HL-60 (cell line): Measurements from ENCODE around the gene CCDC88C.

Experiments used
- DNase-seq, 2 experiments: peaks; one replicate each; pipeline ENCODE4 v3.0.0-alpha.2; 2010 to 2020; ENCODE audit warnings: low read depth in 1 of 2, low spot score in 1 of 2
- H3K27ac ChIP-seq: fragments of 250-450 bp; sonication (Bioruptor Pico); replicated peaks from 2 replicates; pipeline ENCODE4 v1.5.1; 2020; ENCODE audit warnings: mild to moderate bottlenecking, moderate library complexity
- H3K27me3 ChIP-seq: fragments of 250-450 bp; sonication (Bioruptor Pico); 2 replicates; pipeline ENCODE4 v1.5.1; 2021; ENCODE audit warnings: mild to moderate bottlenecking, moderate library complexity; ENCODE audit not compliant: insufficient read depth, poor library complexity, severe bottlenecking
- H3K4me3 ChIP-seq: replicated peaks from 2 replicates; pipeline ENCODE4 v1.5.1; 2011; ENCODE audit warnings: mild to moderate bottlenecking, control low read depth, low read length; ENCODE audit not compliant: insufficient read depth
- GABPA ChIP-seq: IDR thresholded peaks from 2 replicates; pipeline ENCODE4 v1.6.1; 2012; ENCODE audit warnings: low read depth
- POLR2AphosphoS5 ChIP-seq: IDR thresholded peaks from 2 replicates; pipeline ENCODE4 v1.6.1; 2012; ENCODE audit warnings: low read depth
- SPI1 ChIP-seq: IDR thresholded peaks from 2 replicates; pipeline ENCODE4 v1.6.1; 2012; ENCODE audit warnings: low read depth, mild to moderate bottlenecking, borderline replicate concordance
- TF ChIP-seq, protein P1 (sequence below): IDR thresholded peaks from 2 replicates; pipeline ENCODE4 v1.6.1; 2012; ENCODE audit warnings: low read depth; ENCODE audit not compliant: insufficient replicate concordance
- TF ChIP-seq, protein P2 (sequence below): IDR thresholded peaks from one replicate; pipeline ENCODE4 v1.5.1; 2011; ENCODE audit warnings: low read length, control low read depth, inconsistent platforms; ENCODE audit not compliant: insufficient read depth

CCDC88C gene

DNA sequence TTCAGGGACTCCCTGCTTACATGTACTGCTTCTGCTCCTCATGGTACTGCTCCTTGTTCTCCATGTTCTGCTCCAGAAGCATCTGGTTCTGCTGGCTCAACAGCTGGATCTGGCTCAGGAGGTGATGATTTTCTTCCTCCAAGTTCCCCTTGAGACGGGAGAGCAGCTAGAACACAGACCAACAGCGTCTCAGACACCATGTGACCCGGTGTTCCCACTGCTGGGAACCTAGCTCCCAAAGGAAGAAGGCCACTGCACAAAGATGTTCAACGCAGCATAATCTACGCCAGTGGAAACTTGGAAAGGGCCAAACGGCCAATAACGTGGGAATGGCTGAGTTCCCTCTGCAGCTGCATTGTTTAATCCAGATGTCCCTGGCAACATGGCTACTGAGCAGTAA is 123.5 kb downstream of the CCDC88C start:
- H3K4me3 ChIP-seq, result no peak overlapping the region
- no peak for DNase-seq
- no peak overlapping the region for H3K27ac ChIP-seq
- H3K27me3 ChIP-seq, result no peaks in the 10 kb centered on the region
- TF ChIP-seq GABPA, result no peak
- TF ChIP-seq SPI1, result no peak
- TF ChIP-seq, protein P1, sequence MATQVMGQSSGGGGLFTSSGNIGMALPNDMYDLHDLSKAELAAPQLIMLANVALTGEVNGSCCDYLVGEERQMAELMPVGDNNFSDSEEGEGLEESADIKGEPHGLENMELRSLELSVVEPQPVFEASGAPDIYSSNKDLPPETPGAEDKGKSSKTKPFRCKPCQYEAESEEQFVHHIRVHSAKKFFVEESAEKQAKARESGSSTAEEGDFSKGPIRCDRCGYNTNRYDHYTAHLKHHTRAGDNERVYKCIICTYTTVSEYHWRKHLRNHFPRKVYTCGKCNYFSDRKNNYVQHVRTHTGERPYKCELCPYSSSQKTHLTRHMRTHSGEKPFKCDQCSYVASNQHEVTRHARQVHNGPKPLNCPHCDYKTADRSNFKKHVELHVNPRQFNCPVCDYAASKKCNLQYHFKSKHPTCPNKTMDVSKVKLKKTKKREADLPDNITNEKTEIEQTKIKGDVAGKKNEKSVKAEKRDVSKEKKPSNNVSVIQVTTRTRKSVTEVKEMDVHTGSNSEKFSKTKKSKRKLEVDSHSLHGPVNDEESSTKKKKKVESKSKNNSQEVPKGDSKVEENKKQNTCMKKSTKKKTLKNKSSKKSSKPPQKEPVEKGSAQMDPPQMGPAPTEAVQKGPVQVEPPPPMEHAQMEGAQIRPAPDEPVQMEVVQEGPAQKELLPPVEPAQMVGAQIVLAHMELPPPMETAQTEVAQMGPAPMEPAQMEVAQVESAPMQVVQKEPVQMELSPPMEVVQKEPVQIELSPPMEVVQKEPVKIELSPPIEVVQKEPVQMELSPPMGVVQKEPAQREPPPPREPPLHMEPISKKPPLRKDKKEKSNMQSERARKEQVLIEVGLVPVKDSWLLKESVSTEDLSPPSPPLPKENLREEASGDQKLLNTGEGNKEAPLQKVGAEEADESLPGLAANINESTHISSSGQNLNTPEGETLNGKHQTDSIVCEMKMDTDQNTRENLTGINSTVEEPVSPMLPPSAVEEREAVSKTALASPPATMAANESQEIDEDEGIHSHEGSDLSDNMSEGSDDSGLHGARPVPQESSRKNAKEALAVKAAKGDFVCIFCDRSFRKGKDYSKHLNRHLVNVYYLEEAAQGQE, result no peak
- no peak for TF ChIP-seq POLR2AphosphoS5
- TF ChIP-seq, protein P2, sequence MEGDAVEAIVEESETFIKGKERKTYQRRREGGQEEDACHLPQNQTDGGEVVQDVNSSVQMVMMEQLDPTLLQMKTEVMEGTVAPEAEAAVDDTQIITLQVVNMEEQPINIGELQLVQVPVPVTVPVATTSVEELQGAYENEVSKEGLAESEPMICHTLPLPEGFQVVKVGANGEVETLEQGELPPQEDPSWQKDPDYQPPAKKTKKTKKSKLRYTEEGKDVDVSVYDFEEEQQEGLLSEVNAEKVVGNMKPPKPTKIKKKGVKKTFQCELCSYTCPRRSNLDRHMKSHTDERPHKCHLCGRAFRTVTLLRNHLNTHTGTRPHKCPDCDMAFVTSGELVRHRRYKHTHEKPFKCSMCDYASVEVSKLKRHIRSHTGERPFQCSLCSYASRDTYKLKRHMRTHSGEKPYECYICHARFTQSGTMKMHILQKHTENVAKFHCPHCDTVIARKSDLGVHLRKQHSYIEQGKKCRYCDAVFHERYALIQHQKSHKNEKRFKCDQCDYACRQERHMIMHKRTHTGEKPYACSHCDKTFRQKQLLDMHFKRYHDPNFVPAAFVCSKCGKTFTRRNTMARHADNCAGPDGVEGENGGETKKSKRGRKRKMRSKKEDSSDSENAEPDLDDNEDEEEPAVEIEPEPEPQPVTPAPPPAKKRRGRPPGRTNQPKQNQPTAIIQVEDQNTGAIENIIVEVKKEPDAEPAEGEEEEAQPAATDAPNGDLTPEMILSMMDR, result no peak

DNA sequence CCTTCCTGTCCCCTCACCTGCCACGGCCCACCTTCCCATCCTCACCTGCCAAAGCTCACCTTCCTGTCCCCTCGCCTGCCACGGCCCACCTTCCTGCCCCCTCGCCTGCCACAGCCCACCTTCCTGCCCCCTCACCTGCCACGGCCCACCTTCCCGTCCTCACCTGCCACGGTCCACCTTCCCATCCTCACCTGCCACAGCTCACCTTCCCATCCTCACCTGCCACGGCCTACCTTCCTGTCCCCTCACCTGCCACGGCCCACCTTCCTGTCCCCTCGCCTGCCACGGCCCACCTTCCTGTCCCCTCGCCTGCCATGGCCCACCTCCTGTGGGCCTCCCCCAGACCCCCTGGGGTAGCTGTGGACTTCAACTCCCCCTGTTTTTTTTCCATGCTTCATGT is 124.3 kb downstream of the CCDC88C start:
- no peaks in the 10 kb centered on the region for H3K27me3 ChIP-seq
- no peak for DNase-seq
- H3K4me3 ChIP-seq, result no peak overlapping the region
- TF ChIP-seq, protein P2, result no peak
- TF ChIP-seq POLR2AphosphoS5 (no peak), SPI1 (no peak), GABPA (no peak)
- TF ChIP-seq, protein P1, result no peak
- no peak overlapping the region for H3K27ac ChIP-seq

DNA sequence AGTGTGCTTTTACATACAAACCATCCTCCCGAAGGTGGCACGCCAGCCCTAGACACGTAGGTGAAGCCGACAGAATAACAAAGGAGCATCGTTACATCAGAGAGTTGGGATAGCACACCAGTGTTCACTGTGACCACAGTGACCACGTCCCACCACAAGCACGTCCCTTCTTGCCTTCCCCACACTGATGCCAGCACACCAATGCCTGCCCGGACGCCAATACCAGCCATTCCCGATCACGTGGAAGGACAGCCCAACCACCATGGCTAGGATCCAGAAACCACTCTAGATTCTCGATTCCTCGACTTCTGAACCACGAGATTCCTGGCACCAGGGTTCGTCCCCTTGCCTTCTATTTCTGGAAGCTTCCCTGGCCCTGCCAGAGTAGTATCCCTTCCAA is 125.1 kb downstream of the CCDC88C start:
- TF ChIP-seq POLR2AphosphoS5, result no peak
- no peaks in the 10 kb centered on the region for H3K27me3 ChIP-seq

DNA sequence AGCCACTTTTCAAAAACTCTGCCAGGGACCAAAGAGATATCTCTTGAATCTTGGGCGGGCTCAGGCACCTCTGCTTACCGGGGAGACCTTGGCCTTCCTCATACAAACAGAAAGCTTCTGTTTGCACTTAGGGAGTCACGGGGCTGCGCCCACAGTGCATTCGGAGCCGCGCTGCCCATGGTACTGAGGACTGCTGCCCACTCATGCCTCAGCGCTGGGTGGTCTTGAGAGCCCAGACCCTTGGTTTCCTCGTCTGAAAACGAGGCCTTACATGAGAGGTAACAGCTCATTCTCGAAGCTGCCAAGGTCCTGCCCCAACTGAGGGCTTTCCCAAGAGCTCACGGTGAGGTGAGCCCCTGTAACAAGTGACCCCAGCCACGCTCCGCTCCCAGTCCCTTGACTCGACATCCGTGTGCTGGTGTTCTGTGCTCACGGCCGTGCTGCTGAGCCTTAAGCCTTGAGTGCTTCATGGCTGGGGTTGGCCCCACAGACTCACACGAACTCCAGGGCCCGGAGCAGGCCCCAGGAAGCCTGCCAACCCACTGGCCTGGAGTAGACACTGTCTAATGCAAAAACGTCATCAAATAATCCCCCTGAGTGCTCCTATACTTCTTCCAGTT is 125.7 kb downstream of the CCDC88C start:
- Histone ChIP-seq H3K27ac (no peak overlapping the region), H3K4me3 (no peak overlapping the region), H3K27me3 (no peaks in the 10 kb centered on the region)
- no peak for TF ChIP-seq POLR2AphosphoS5
- TF ChIP-seq, protein P1, result no peak
- TF ChIP-seq, protein P2, result no peak
- no peak for DNase-seq

More for the DNA sequence above, 125.1 kb downstream of the CCDC88C start:
- no peak for DNase-seq
- Histone ChIP-seq H3K27ac (no peak overlapping the region), H3K4me3 (no peak overlapping the region)
